ENCODE results near the gene CDON.

The CDON gene

GRCh38 chr11:125958872-125959400 is 103.7 kb downstream of the CDON start:
- peaks cover 3% of the 10 kb centered on the region for H3K9me3 ChIP-seq (ENCODE audit: control insufficient read depth, low read length)
- peaks cover 1% of the 10 kb centered on the region for H3K4me1 ChIP-seq (ENCODE audit: control insufficient read depth, insufficient read depth, low read length)
- no peak overlapping the region for H3K4me3 ChIP-seq (ENCODE audit: insufficient read depth, low read depth, low read length)
- peaks cover 81% of the 10 kb centered on the region for H3K36me3 ChIP-seq (ENCODE audit: control insufficient read depth, insufficient read depth, low read length)
- 95 to 98% methylated on average over 4 of the region's 4 CpGs for WGBS, 2 experiments
- no peaks in the 10 kb centered on the region for H3K27me3 ChIP-seq (ENCODE audit: control insufficient read depth, insufficient read depth, low read length, poor library complexity, severe bottlenecking)
- no peak overlapping the region for H3K27ac ChIP-seq (ENCODE audit: insufficient read depth, low read depth, low read length, poor library complexity, severe bottlenecking)

GRCh38 chr11:125957618-125958332 is 104.9 kb downstream of the CDON start:
- Histone ChIP-seq H3K9me3 (ENCODE audit: control insufficient read depth, low read length) (no peaks in the 10 kb centered on the region), H3K27me3 (ENCODE audit: control insufficient read depth, insufficient read depth, low read length, poor library complexity, severe bottlenecking) (no peaks in the 10 kb centered on the region), H3K27ac (ENCODE audit: insufficient read depth, low read depth, low read length, poor library complexity, severe bottlenecking) (no peak overlapping the region), H3K4me3 (ENCODE audit: insufficient read depth, low read depth, low read length) (no peak overlapping the region), H3K4me1 (ENCODE audit: control insufficient read depth, insufficient read depth, low read length) (peaks cover 3% of the 10 kb centered on the region), H3K36me3 (ENCODE audit: control insufficient read depth, insufficient read depth, low read length) (peaks cover 71% of the 10 kb centered on the region)
- 93 to 95% methylated on average over 14 of the region's 14 CpGs for WGBS, 2 experiments

- H3K9me3 ChIP-seq (ENCODE audit: control insufficient read depth, low read length), result no peaks in the 10 kb centered on the region
- H3K27me3 ChIP-seq (ENCODE audit: control insufficient read depth, insufficient read depth, low read length, poor library complexity, severe bottlenecking), result no peaks in the 10 kb centered on the region
- peaks cover 7% of the 10 kb centered on the region for H3K4me1 ChIP-seq (ENCODE audit: control insufficient read depth, insufficient read depth, low read length)
- H3K4me3 ChIP-seq (ENCODE audit: insufficient read depth, low read depth, low read length), result no peak overlapping the region
- 92 to 95% methylated on average over 22 of the region's 22 CpGs for WGBS, 2 experiments
- no peak overlapping the region for H3K27ac ChIP-seq (ENCODE audit: insufficient read depth, low read depth, low read length, poor library complexity, severe bottlenecking)
- H3K36me3 ChIP-seq (ENCODE audit: control insufficient read depth, insufficient read depth, low read length), result peaks cover 59% of the 10 kb centered on the region
Measured at GRCh38 chr11:125956391-125957134, 106.1 kb downstream of the CDON start.

GRCh38 chr11:125955856-125956255 is 106.8 kb downstream of the CDON start:
- H3K4me1 ChIP-seq (ENCODE audit: control insufficient read depth, insufficient read depth, low read length), result peaks cover 10% of the 10 kb centered on the region
- no peaks in the 10 kb centered on the region for H3K27me3 ChIP-seq (ENCODE audit: control insufficient read depth, insufficient read depth, low read length, poor library complexity, severe bottlenecking)
- WGBS, 2 experiments, result 96 to 100% methylated on average over 2 of the region's 2 CpGs

GRCh38 chr11:125954945-125955640 is 107.6 kb downstream of the CDON start:
- Histone ChIP-seq H3K36me3 (ENCODE audit: control insufficient read depth, insufficient read depth, low read length) (peaks cover 44% of the 10 kb centered on the region), H3K27ac (ENCODE audit: insufficient read depth, low read depth, low read length, poor library complexity, severe bottlenecking) (no peak overlapping the region), H3K9me3 (ENCODE audit: control insufficient read depth, low read length) (no peaks in the 10 kb centered on the region), H3K27me3 (ENCODE audit: control insufficient read depth, insufficient read depth, low read length, poor library complexity, severe bottlenecking) (no peaks in the 10 kb centered on the region), H3K4me1 (ENCODE audit: control insufficient read depth, insufficient read depth, low read length) (peaks cover 10% of the 10 kb centered on the region), H3K4me3 (ENCODE audit: insufficient read depth, low read depth, low read length) (no peak overlapping the region)
- 93 to 94% methylated on average over 15 of the region's 15 CpGs for WGBS, 2 experiments

More at GRCh38 chr11:125955856-125956255, 106.8 kb downstream of the CDON start:
- no peaks in the 10 kb centered on the region for H3K9me3 ChIP-seq (ENCODE audit: control insufficient read depth, low read length)
- H3K4me3 ChIP-seq (ENCODE audit: insufficient read depth, low read depth, low read length), result no peak overlapping the region
- H3K36me3 ChIP-seq (ENCODE audit: control insufficient read depth, insufficient read depth, low read length), result peaks cover 52% of the 10 kb centered on the region
- no peak overlapping the region for H3K27ac ChIP-seq (ENCODE audit: insufficient read depth, low read depth, low read length, poor library complexity, severe bottlenecking)

- H3K27me3 ChIP-seq (ENCODE audit: control insufficient read depth, insufficient read depth, low read length, poor library complexity, severe bottlenecking), result no peaks in the 10 kb centered on the region
- H3K9me3 ChIP-seq (ENCODE audit: control insufficient read depth, low read length), result no peaks in the 10 kb centered on the region
- H3K27ac ChIP-seq (ENCODE audit: insufficient read depth, low read depth, low read length, poor library complexity, severe bottlenecking), result no peak overlapping the region
- H3K36me3 ChIP-seq (ENCODE audit: control insufficient read depth, insufficient read depth, low read length), result peaks cover 37% of the 10 kb centered on the region
- 91 to 93% methylated on average over 21 of the region's 21 CpGs for WGBS, 2 experiments
- H3K4me3 ChIP-seq (ENCODE audit: insufficient read depth, low read depth, low read length), result no peak overlapping the region
- H3K4me1 ChIP-seq (ENCODE audit: control insufficient read depth, insufficient read depth, low read length), result peaks cover 10% of the 10 kb centered on the region
Measured at GRCh38 chr11:125954123-125954944, 108.3 kb downstream of the CDON start.

- Histone ChIP-seq H3K4me3 (ENCODE audit: insufficient read depth, low read depth, low read length) (no peak overlapping the region), H3K9me3 (ENCODE audit: control insufficient read depth, low read length) (no peaks in the 10 kb centered on the region), H3K27ac (ENCODE audit: insufficient read depth, low read depth, low read length, poor library complexity, severe bottlenecking) (no peak overlapping the region), H3K4me1 (ENCODE audit: control insufficient read depth, insufficient read depth, low read length) (peaks cover 10% of the 10 kb centered on the region), H3K36me3 (ENCODE audit: control insufficient read depth, insufficient read depth, low read length) (peaks cover 28% of the 10 kb centered on the region), H3K27me3 (ENCODE audit: control insufficient read depth, insufficient read depth, low read length, poor library complexity, severe bottlenecking) (no peaks in the 10 kb centered on the region)
- WGBS, 2 experiments, result 91% methylated on average over 20 of the region's 20 CpGs
Measured at GRCh38 chr11:125953401-125953935, 109.2 kb downstream of the CDON start.

- H3K9me3 ChIP-seq (ENCODE audit: control insufficient read depth, low read length), result no peaks in the 10 kb centered on the region
- no peak overlapping the region for H3K4me3 ChIP-seq (ENCODE audit: insufficient read depth, low read depth, low read length)
- peaks cover 10% of the 10 kb centered on the region for H3K4me1 ChIP-seq (ENCODE audit: control insufficient read depth, insufficient read depth, low read length)
- no peaks in the 10 kb centered on the region for H3K27me3 ChIP-seq (ENCODE audit: control insufficient read depth, insufficient read depth, low read length, poor library complexity, severe bottlenecking)
- H3K36me3 ChIP-seq (ENCODE audit: control insufficient read depth, insufficient read depth, low read length), result peaks cover 25% of the 10 kb centered on the region
- 92 to 96% methylated on average over 7 of the region's 7 CpGs for WGBS, 2 experiments
- H3K27ac ChIP-seq (ENCODE audit: insufficient read depth, low read depth, low read length, poor library complexity, severe bottlenecking), result no peak overlapping the region
Measured at GRCh38 chr11:125952973-125953372, 109.7 kb downstream of the CDON start.

GRCh38 chr11:125952559-125952958 is 110.1 kb downstream of the CDON start:
- 98 to 99% methylated on average over 2 of the region's 2 CpGs for WGBS, 2 experiments
- Histone ChIP-seq H3K27me3 (ENCODE audit: control insufficient read depth, insufficient read depth, low read length, poor library complexity, severe bottlenecking) (no peaks in the 10 kb centered on the region), H3K4me1 (ENCODE audit: control insufficient read depth, insufficient read depth, low read length) (peaks cover 10% of the 10 kb centered on the region), H3K4me3 (ENCODE audit: insufficient read depth, low read depth, low read length) (no peak overlapping the region), H3K27ac (ENCODE audit: insufficient read depth, low read depth, low read length, poor library complexity, severe bottlenecking) (no peak overlapping the region), H3K36me3 (ENCODE audit: control insufficient read depth, insufficient read depth, low read length) (peaks cover 21% of the 10 kb centered on the region), H3K9me3 (ENCODE audit: control insufficient read depth, low read length) (no peaks in the 10 kb centered on the region)
